Endothelial cell of umbilical vein (primary cell): ENCODE measurements around the gene HIP1.

ENCODE experiments used
- CTCF ChIP-seq, 2 donors: IDR thresholded peaks; 1 replicate in 1 of 2; 2 replicates in 1 of 2; pipeline ENCODE4 v1.5.1; 2011; ENCODE audit warnings: low read length in 2 of 2, mild to moderate bottlenecking in 2 of 2, moderate library complexity in 2 of 2, control low read depth in 1 of 2, inconsistent platforms in 1 of 2, low read depth in 1 of 2; ENCODE audit not compliant: insufficient read depth in 1 of 2; ENCODE audit errors: extremely low read depth in 1 of 2
- EZH2 ChIP-seq: IDR thresholded peaks from 2 replicates; pipeline ENCODE4 v1.6.1; 2012; ENCODE audit warnings: borderline replicate concordance, low read depth, mild to moderate bottlenecking, moderate library complexity, low read length, inconsistent platforms; ENCODE audit not compliant: severe bottlenecking
- FOS ChIP-seq: IDR thresholded peaks from 2 replicates; pipeline ENCODE4 v1.6.1; 2011; ENCODE audit warnings: mild to moderate bottlenecking, low read length, moderate library complexity, borderline replicate concordance; ENCODE audit not compliant: insufficient read depth
- MAX ChIP-seq: IDR thresholded peaks from 2 replicates; pipeline ENCODE4 v1.6.1; 2011; ENCODE audit not compliant: insufficient read depth, insufficient read length
- MYC ChIP-seq: IDR thresholded peaks from one replicate; pipeline ENCODE4 v1.6.1; 2011; ENCODE audit warnings: mild to moderate bottlenecking, low read depth, low read length
- POLR2A ChIP-seq: IDR thresholded peaks from 2 replicates; pipeline ENCODE4 v1.6.1; 2012; ENCODE audit warnings: low read depth, mild to moderate bottlenecking, control low read depth, low read length
- POLR2AphosphoS5 ChIP-seq: IDR thresholded peaks from 2 replicates; pipeline ENCODE4 v1.6.1; 2012; ENCODE audit warnings: low read depth, mild to moderate bottlenecking, control low read depth, low read length, moderate library complexity; ENCODE audit not compliant: insufficient read depth

- TF ChIP-seq POLR2A (no peak), MYC (no peak), CTCF (IDR thresholded peaks at IDR 0.05; ENCODE audit: extremely low read depth in 1 of 2, insufficient read depth in 1 of 2, low read depth in 1 of 2, low read length in 2 of 2) (no peak), POLR2AphosphoS5 (no peak), EZH2 (no peak), MAX (no peak), FOS (no peak)
Measured at GRCh38 chr7:75725306-75725705, 13.4 kb downstream of the HIP1 start.
